ENCODE measurements around the gene RSF1.

Gene RSF1

GRCh38 chr11:77758331-77758730 lies 62.2 kb downstream of the RSF1 start:
- no peak overlapping the region for H3K4me3 ChIP-seq (ENCODE audit: control insufficient read depth, low read depth, low read length)
- DNase-seq (ENCODE audit: low read depth): no peak
- TF ChIP-seq CTCF (conservative IDR thresholded peaks at IDR 0.05; ENCODE audit: control insufficient read depth, insufficient read depth, low read depth, low read length): no peak

- no peak overlapping the region for H3K4me3 ChIP-seq (ENCODE audit: control insufficient read depth, low read depth, low read length)
- no peak for DNase-seq (ENCODE audit: low read depth)
- no peak for TF ChIP-seq CTCF (conservative IDR thresholded peaks at IDR 0.05; ENCODE audit: control insufficient read depth, insufficient read depth, low read depth, low read length)
These were observed 67.3 kb downstream of the RSF1 start for GRCh38 chr11:77753230-77753629.

GRCh38 chr11:77752516-77752915 lies 68.0 kb downstream of the RSF1 start:
- TF ChIP-seq CTCF (conservative IDR thresholded peaks at IDR 0.05; ENCODE audit: control insufficient read depth, insufficient read depth, low read depth, low read length): no peak
- DNase-seq (ENCODE audit: low read depth): peak; percentile 19
- H3K4me3 ChIP-seq (ENCODE audit: control insufficient read depth, low read depth, low read length): no peak overlapping the region

GRCh38 chr11:77750394-77751156 lies 69.9 kb downstream of the RSF1 start:
- TF ChIP-seq CTCF (conservative IDR thresholded peaks at IDR 0.05; ENCODE audit: control insufficient read depth, insufficient read depth, low read depth, low read length): no peak
- no peak overlapping the region for H3K4me3 ChIP-seq (ENCODE audit: control insufficient read depth, low read depth, low read length)
- no peak for DNase-seq (ENCODE audit: low read depth)

GRCh38 chr11:77749232-77749631 lies 71.3 kb downstream of the RSF1 start:
- H3K4me3 ChIP-seq (ENCODE audit: control insufficient read depth, low read depth, low read length): no peak overlapping the region
- TF ChIP-seq CTCF (conservative IDR thresholded peaks at IDR 0.05; ENCODE audit: control insufficient read depth, insufficient read depth, low read depth, low read length): no peak
- no peak for DNase-seq (ENCODE audit: low read depth)

GRCh38 chr11:77748266-77748665 lies 72.3 kb downstream of the RSF1 start:
- no peak overlapping the region for H3K4me3 ChIP-seq (ENCODE audit: control insufficient read depth, low read depth, low read length)
- TF ChIP-seq CTCF (conservative IDR thresholded peaks at IDR 0.05; ENCODE audit: control insufficient read depth, insufficient read depth, low read depth, low read length): no peak
- DNase-seq (ENCODE audit: low read depth): no peak
